ENCODE data around the gene ANK3. TPM values are rescaled to one million over a fixed set of nuclear protein-coding genes. Genes with fewer than 3 reads are reported as not detected.

The ANK3 gene
- total and polyA plus RNA-seq, 8 donors = 3.3 to 28.5 (median 17.3) TPM

- H3K4me3 ChIP-seq = no peak overlapping the region
- intact Hi-C loops (cut with DNase I) = loop anchor here (10.0 kb wide), 3 partner anchors 156 to 406 kb away; no protein-coding TSS in a partner anchor
- peaks cover 0 to 6% (median 0%) of the 10 kb centered on the region in 3 donors for H3K4me1 ChIP-seq
- ATAC-seq (no peak), DNase-seq (no peak), FAIRE-seq (no peak)
- TF ChIP-seq CTCF (IDR thresholded peaks at IDR 0.05) = no peak
- no peaks in the 10 kb centered on the region for H3K27me3 ChIP-seq
- H3K36me3 ChIP-seq = no peaks in the 10 kb centered on the region
- H3K27ac ChIP-seq = no peak overlapping the region
- 97 to 99% methylated on average over 1 of the region's 1 CpG for WGBS, 2 donors
- no peaks in the 10 kb centered on the region for H3K9me3 ChIP-seq
Observed at GRCh38 chr10:60031183-60031582, 358.5 kb downstream of the ANK3 start.

- ATAC-seq (no peak), DNase-seq (no peak), FAIRE-seq (no peak)
- H3K4me1 ChIP-seq = peaks cover 0 to 6% (median 0%) of the 10 kb centered on the region in 3 donors
- no peak overlapping the region for H3K4me3 ChIP-seq
- no peaks in the 10 kb centered on the region for H3K27me3 ChIP-seq
- intact Hi-C loops (cut with DNase I) = no loop called here
- 85 to 89% methylated on average over 6 of the region's 6 CpGs for WGBS, 2 donors
- H3K9me3 ChIP-seq = no peaks in the 10 kb centered on the region
- H3K36me3 ChIP-seq = no peaks in the 10 kb centered on the region
- TF ChIP-seq CTCF (IDR thresholded peaks at IDR 0.05) = no peak
- no peak overlapping the region for H3K27ac ChIP-seq
Observed at GRCh38 chr10:60029475-60029874, 360.2 kb downstream of the ANK3 start.

- Histone ChIP-seq H3K27me3 (no peaks in the 10 kb centered on the region), H3K4me1 (peaks cover 0 to 6% (median 0%) of the 10 kb centered on the region in 3 donors), H3K36me3 (no peaks in the 10 kb centered on the region), H3K4me3 (no peak overlapping the region), H3K27ac (no peak overlapping the region), H3K9me3 (no peaks in the 10 kb centered on the region)
- 93% methylated on average over 1 of the region's 1 CpG for WGBS, 2 donors
- intact Hi-C loops (cut with DNase I) = no loop called here
- FAIRE-seq (no peak), ATAC-seq (no peak), DNase-seq (no peak)
- TF ChIP-seq CTCF (IDR thresholded peaks at IDR 0.05) = no peak
Observed at GRCh38 chr10:60028081-60028480, 361.6 kb downstream of the ANK3 start.

- no peaks in the 10 kb centered on the region for H3K9me3 ChIP-seq
- TF ChIP-seq CTCF (IDR thresholded peaks at IDR 0.05) = no peak
- H3K4me1 ChIP-seq = no peaks in the 10 kb centered on the region
- intact Hi-C loops (cut with DNase I) = no loop called here
- FAIRE-seq (no peak), DNase-seq (no peak), ATAC-seq (no peak)
- 98 to 100% methylated on average over 1 of the region's 1 CpG for WGBS, 2 donors
- no peak overlapping the region for H3K27ac ChIP-seq
- no peaks in the 10 kb centered on the region for H3K36me3 ChIP-seq
- no peak overlapping the region for H3K4me3 ChIP-seq
- H3K27me3 ChIP-seq = no peaks in the 10 kb centered on the region
Observed at GRCh38 chr10:60025279-60025678, 364.4 kb downstream of the ANK3 start.

- H3K36me3 ChIP-seq = no peaks in the 10 kb centered on the region
- no peak for TF ChIP-seq CTCF (IDR thresholded peaks at IDR 0.05)
- intact Hi-C loops (cut with DNase I) = no loop called here
- FAIRE-seq (no peak), DNase-seq (no peak), ATAC-seq (no peak)
- WGBS, 2 donors = 95 to 96% methylated on average over 4 of the region's 4 CpGs
- H3K27me3 ChIP-seq = no peaks in the 10 kb centered on the region
- H3K9me3 ChIP-seq = no peaks in the 10 kb centered on the region
- H3K27ac ChIP-seq = no peak overlapping the region
- H3K4me1 ChIP-seq = no peaks in the 10 kb centered on the region
- H3K4me3 ChIP-seq = no peak overlapping the region
Observed at GRCh38 chr10:60024506-60024905, 365.2 kb downstream of the ANK3 start.

Measured in pancreas (tissue), 10 donors.